HCT116 (cell line): ENCODE data around the gene STK38L. TPM values are rescaled to one million over a fixed set of nuclear protein-coding genes. Genes with fewer than 3 reads are reported as not detected.

Experiments
- ATAC-seq: fragments of 200-7000 bp; cut with Tn5 transposase; 2 replicates; pipeline ENCODE4 v1.9.1; 2020; ENCODE audit warnings: mild to moderate bottlenecking, moderate library complexity
- Bru-seq: library from RNA; stranded (reverse); fragments of 400-500 nt; gene quantifications from one replicate; lab custom pipeline; 2021; lab: Mats Ljungman, UMichigan
- BruChase-seq, 2 experiments: library from RNA; stranded (reverse); fragments of 400-500 nt; gene quantifications; one replicate each; lab custom pipeline; 2021; lab: Mats Ljungman, UMichigan
- BruUV-seq: library from RNA; stranded (reverse); fragments of 400-500 nt; replicated peaks from 2 replicates; lab custom pipeline; 2021; lab: Mats Ljungman, UMichigan
- CTCF ChIA-PET: fragments of 300-600 bp; sonication (Branson Sonifier 250); formaldehyde crosslinking; loops from one replicate; lab custom pipeline; 2021; ENCODE audit warnings: antibody characterized with exemption; lab: Charles Lee
- POLR2A ChIA-PET: fragments of 300-600, 350-600 bp; sonication (Branson Sonifier 250); formaldehyde crosslinking; loops from one replicate; lab custom pipeline; 2021; ENCODE audit warnings: antibody characterized with exemption; lab: Charles Lee
- RAD21 ChIA-PET, 2 experiments: fragments of 300-600 bp; sonication (Branson Sonifier 250); formaldehyde crosslinking; loops; one replicate each; lab custom pipeline; 2023; ENCODE audit warnings: low total read pairs in 2 of 2; ENCODE audit not compliant: uncharacterized antibody in 2 of 2, unreplicated experiment in 2 of 2, low non-redundant PET in 1 of 2; lab: Charles Lee
- DNase-seq: peaks from one replicate; pipeline ENCODE4 v3.0.0-alpha.2; 2010; ENCODE audit warnings: low read depth, low spot score
- H2AFZ ChIP-seq: fragments of 200-600 bp; shearing (Covaris generic), sonication (generic); 2 replicates; pipeline ENCODE4 v1.6.1; 2017; ENCODE audit warnings: low read depth, mixed run types, mixed read lengths, antibody characterized with exemption, low read length; ENCODE audit not compliant: poor library complexity, severe bottlenecking
- H3K27ac ChIP-seq: 2 replicates; pipeline ENCODE4 v1.5.1; 2012; ENCODE audit warnings: low read depth, low read length
- H3K27me3 ChIP-seq: fragments of 200-600 bp; sonication (generic); 2 replicates; pipeline ENCODE4 v1.6.1; 2016; ENCODE audit warnings: mixed run types, low read length, mixed read lengths; ENCODE audit not compliant: insufficient read depth
- H3K36me3 ChIP-seq, 2 experiments: fragments of 200-500 bp in 1 of 2; fragments of 200-600 bp in 1 of 2; sonication (Bioruptor generic) in 1 of 2; sonication (generic) in 1 of 2; 2 replicates each; pipeline versions ENCODE4 v1.5.1 to v1.6.1; 2014 to 2016; ENCODE audit warnings: low read length in 2 of 2, inconsistent platforms in 1 of 2, mixed read lengths in 1 of 2, mixed run types in 1 of 2; ENCODE audit not compliant: insufficient read depth in 2 of 2, control insufficient read depth in 1 of 2
- H3K4me1 ChIP-seq, 2 experiments: fragments of 200-600 bp in 1 of 2; sonication (generic) in 1 of 2; 2 replicates each; pipeline versions ENCODE4 v1.5.1 to v1.6.1; 2012 to 2017; ENCODE audit warnings: low read length in 2 of 2, inconsistent platforms in 1 of 2, mild to moderate bottlenecking in 1 of 2, mixed read lengths in 1 of 2, mixed run types in 1 of 2, moderate library complexity in 1 of 2; ENCODE audit not compliant: insufficient read depth in 2 of 2, control insufficient read depth in 1 of 2
- H3K4me2 ChIP-seq: fragments of 200-600 bp; sonication (generic); 2 replicates; pipeline ENCODE4 v1.6.1; 2017; ENCODE audit warnings: mixed run types, low read length, mixed read lengths
- H3K4me3 ChIP-seq, 2 experiments: fragments of 200-600 bp in 1 of 2; sonication (generic) in 1 of 2; replicated peaks in 1 of 2; 2 replicates each; pipeline ENCODE4 v1.5.1; 2011 to 2016; ENCODE audit warnings: low read length in 2 of 2, control low read depth in 1 of 2, low read depth in 1 of 2, mild to moderate bottlenecking in 1 of 2, mixed read lengths in 1 of 2, mixed run types in 1 of 2
- H3K79me2 ChIP-seq: fragments of 200-600 bp; sonication (generic); 2 replicates; pipeline ENCODE4 v1.6.1; 2017; ENCODE audit warnings: mild to moderate bottlenecking, mixed run types, low read length, moderate library complexity, mixed read lengths; ENCODE audit not compliant: insufficient read depth
- H3K9ac ChIP-seq: fragments of 200-600 bp; sonication (generic); 2 replicates; pipeline ENCODE4 v1.6.1; 2016; ENCODE audit warnings: low read length, mixed read lengths
- H3K9me2 ChIP-seq: fragments of 200-600 bp; sonication (generic), shearing (Covaris generic); 2 replicates; pipeline ENCODE4 v1.6.1; 2017; ENCODE audit warnings: mixed run types, mild to moderate bottlenecking, moderate library complexity; ENCODE audit not compliant: insufficient read depth
- H3K9me3 ChIP-seq, 2 experiments: fragments of 200-500 bp in 1 of 2; fragments of 200-600 bp in 1 of 2; sonication (Bioruptor generic) in 1 of 2; sonication (generic) in 1 of 2; 2 replicates each; pipeline ENCODE4 v1.6.1; 2014 to 2017; ENCODE audit warnings: low read length in 2 of 2, mixed read lengths in 2 of 2, inconsistent platforms in 1 of 2, low read depth in 1 of 2, mild to moderate bottlenecking in 1 of 2, mixed run types in 1 of 2, moderate library complexity in 1 of 2; ENCODE audit not compliant: control insufficient read depth in 1 of 2, insufficient read depth in 1 of 2
- H4K20me1 ChIP-seq: fragments of 200-600 bp; sonication (generic), shearing (Covaris generic); 2 replicates; pipeline ENCODE4 v1.6.1; 2017; ENCODE audit warnings: mixed run types, mild to moderate bottlenecking, moderate library complexity; ENCODE audit not compliant: insufficient read depth
- ATF3 ChIP-seq: IDR thresholded peaks from 2 replicates; pipeline ENCODE4 v1.6.1; 2012
- CBX3 ChIP-seq: IDR thresholded peaks from 2 replicates; pipeline ENCODE4 v1.6.1; 2012; ENCODE audit warnings: low read depth
- CEBPB ChIP-seq: IDR thresholded peaks from 2 replicates; pipeline ENCODE4 v1.6.1; 2012; ENCODE audit warnings: low read depth
- EGR1 ChIP-seq: IDR thresholded peaks from 2 replicates; pipeline ENCODE4 v1.6.1; 2012; ENCODE audit warnings: low read depth
- ELF1 ChIP-seq: IDR thresholded peaks from 2 replicates; pipeline ENCODE4 v1.6.1; 2012; ENCODE audit warnings: low read depth, borderline replicate concordance
- EZH2phosphoT487 ChIP-seq: fragments of 200-600 bp; IDR thresholded peaks from 2 replicates; pipeline ENCODE4 v1.6.1; 2018; ENCODE audit warnings: antibody characterized with exemption, borderline replicate concordance
- JUND ChIP-seq: IDR thresholded peaks from 2 replicates; pipeline ENCODE4 v1.6.1; 2012
- MAX ChIP-seq: IDR thresholded peaks from 2 replicates; pipeline ENCODE4 v1.6.1; 2012
- POLR2A ChIP-seq: IDR thresholded peaks from 2 replicates; pipeline ENCODE4 v1.7.0; 2011; ENCODE audit warnings: borderline replicate concordance; ENCODE audit not compliant: insufficient read depth, insufficient read length; ENCODE audit errors: extremely low read depth
- POLR2AphosphoS5 ChIP-seq: IDR thresholded peaks from 2 replicates; pipeline ENCODE4 v1.6.1; 2011; ENCODE audit warnings: mild to moderate bottlenecking, low read depth, low read length, moderate library complexity
- RAD21 ChIP-seq: IDR thresholded peaks from 2 replicates; pipeline ENCODE4 v1.6.1; 2012; ENCODE audit warnings: low read depth, mild to moderate bottlenecking
- REST ChIP-seq: IDR thresholded peaks from 2 replicates; pipeline ENCODE4 v1.6.1; 2012; ENCODE audit warnings: low read depth
- SIN3A ChIP-seq: IDR thresholded peaks from 2 replicates; pipeline ENCODE4 v1.6.1; 2012; ENCODE audit warnings: low read depth
- SP1 ChIP-seq: IDR thresholded peaks from 2 replicates; pipeline ENCODE4 v1.6.1; 2012; ENCODE audit warnings: low read depth
- SRF ChIP-seq: IDR thresholded peaks from 2 replicates; pipeline ENCODE4 v1.6.1; 2012; ENCODE audit warnings: low read depth
- TCF7L2 ChIP-seq: IDR thresholded peaks from 2 replicates; pipeline ENCODE4 v1.7.0; 2011; ENCODE audit warnings: borderline replicate concordance, inconsistent platforms; ENCODE audit not compliant: insufficient read depth, insufficient read length; ENCODE audit errors: extremely low read depth
- YY1 ChIP-seq: IDR thresholded peaks from 2 replicates; pipeline ENCODE4 v1.6.1; 2011; ENCODE audit warnings: low read length, low read depth, moderate library complexity, mild to moderate bottlenecking; ENCODE audit not compliant: insufficient replicate concordance; ENCODE audit errors: extremely low read depth
- ZFX ChIP-seq: fragments of 450-650 bp; IDR thresholded peaks from 2 replicates; pipeline ENCODE4 v1.6.1; 2017
- ZNF274 ChIP-seq: fragments of 200-500 bp; sonication (Bioruptor generic); IDR thresholded peaks from 2 replicates; pipeline ENCODE4 v1.6.1; 2014; ENCODE audit warnings: mild to moderate bottlenecking, low read depth, low read length, inconsistent platforms
- intact Hi-C: fragments of 100-400 bp; cut with micrococcal nuclease; formaldehyde crosslinking; loops from 2 replicates; pipeline ENCODE4 v1.10.0; 2022
- long read RNA-seq: library from polyadenylated mRNA; unstranded; transcript quantifications from one replicate; pipeline ENCODE4 v2.0.0, GENCODE V29; 2021; ENCODE audit not compliant: unreplicated experiment
- polyA plus RNA-seq: library from polyadenylated mRNA; unstranded; fragments of >200 nt; gene quantifications from 2 replicates; pipeline ENCODE4 v1.2.1, GENCODE V29; 2012; ENCODE audit warnings: missing spikeins
- total RNA-seq: library from RNA; stranded (reverse); gene quantifications from one replicate; pipeline ENCODE4 v1.2.1, GENCODE V29; 2021; ENCODE audit not compliant: unreplicated experiment
- TF ChIP-seq, protein P1 (sequence below): IDR thresholded peaks from 2 replicates; pipeline ENCODE4 v1.6.1; 2011; ENCODE audit warnings: mild to moderate bottlenecking, low read length, moderate library complexity; ENCODE audit not compliant: insufficient replicate concordance; ENCODE audit errors: extremely low read depth

The STK38L gene
- 23.9 TPM for total RNA-seq
- 5.6 and 7.9 TPM in 2 replicates for polyA plus RNA-seq
- percentile 74 among the genes with signal in this experiment for Bru-seq, nascent RNA
- percentile 74 among the genes with signal in this experiment for BruChase-seq, experiment 1, labeled RNA remaining after a 6-hour chase
- BruChase-seq, experiment 2, labeled RNA remaining after a 2-hour chase = percentile 68 among the genes with signal in this experiment
- long read RNA-seq, full-length matches to known transcripts = 32 of 57 reads
- long read RNA-seq, partial matches to known transcripts = 6 of 57 reads
- long read RNA-seq, other reads (novel, unspliced or antisense) = 19 of 57 reads

- DNase-seq (peak; percentile 96), ATAC-seq (peak; percentile 99)
- no peaks in the 10 kb centered on the region for H3K9me3 ChIP-seq
- no TSS peak for BruUV-seq
- peak within 1 kb of the TSS; percentile 95 for H2AFZ ChIP-seq
- H3K4me3 ChIP-seq = peak within 1 kb of the TSS; percentile 84 to 92
- peaks cover 34% of the 10 kb centered on the region for H3K79me2 ChIP-seq
- H3K4me2 ChIP-seq = peak within 1 kb of the TSS; percentile 89
- H3K9ac ChIP-seq = peak within 1 kb of the TSS; percentile 89
- ChIA-PET RAD21 (no interaction called here), CTCF (no interaction called here), POLR2A (no interaction called here)
- H3K9me2 ChIP-seq = no peaks in the 10 kb centered on the region
- intact Hi-C loops = loop anchor here (1.0 kb wide), 1 partner anchor 229 kb away; no protein-coding TSS in a partner anchor
- H3K36me3 ChIP-seq = no peaks in the 10 kb centered on the region
- H3K27ac ChIP-seq = peak within 1 kb of the TSS; percentile 46
- H4K20me1 ChIP-seq = no peaks in the 10 kb centered on the region
- H3K27me3 ChIP-seq = no peaks in the 10 kb centered on the region
- H3K4me1 ChIP-seq = peaks cover 5 to 11% of the 10 kb centered on the region in 2 experiments; a peak in 3 of 4 replicates
- TF ChIP-seq MAX (peak; percentile 65), YY1 (no peak), POLR2A (peak; percentile 88), ZNF274 (no peak), ELF1 (peak; percentile 48), EGR1 (0 out of 2 replicates have a peak, but pooled peaks have one; percentile 31), SIN3A (no peak; the same call in 1 of the 2 replicates), SRF (no peak), RAD21 (peak; percentile 52), EZH2phosphoT487 (no peak), TCF7L2 (no peak), CBX3 (peak; percentile 97), ATF3 (no peak), SP1 (peak; percentile 77), REST (no peak), CEBPB (peak; percentile 68), ZFX (peak; percentile 86), POLR2AphosphoS5 (peak; percentile 97), JUND (no peak)
- TF ChIP-seq, protein P1, sequence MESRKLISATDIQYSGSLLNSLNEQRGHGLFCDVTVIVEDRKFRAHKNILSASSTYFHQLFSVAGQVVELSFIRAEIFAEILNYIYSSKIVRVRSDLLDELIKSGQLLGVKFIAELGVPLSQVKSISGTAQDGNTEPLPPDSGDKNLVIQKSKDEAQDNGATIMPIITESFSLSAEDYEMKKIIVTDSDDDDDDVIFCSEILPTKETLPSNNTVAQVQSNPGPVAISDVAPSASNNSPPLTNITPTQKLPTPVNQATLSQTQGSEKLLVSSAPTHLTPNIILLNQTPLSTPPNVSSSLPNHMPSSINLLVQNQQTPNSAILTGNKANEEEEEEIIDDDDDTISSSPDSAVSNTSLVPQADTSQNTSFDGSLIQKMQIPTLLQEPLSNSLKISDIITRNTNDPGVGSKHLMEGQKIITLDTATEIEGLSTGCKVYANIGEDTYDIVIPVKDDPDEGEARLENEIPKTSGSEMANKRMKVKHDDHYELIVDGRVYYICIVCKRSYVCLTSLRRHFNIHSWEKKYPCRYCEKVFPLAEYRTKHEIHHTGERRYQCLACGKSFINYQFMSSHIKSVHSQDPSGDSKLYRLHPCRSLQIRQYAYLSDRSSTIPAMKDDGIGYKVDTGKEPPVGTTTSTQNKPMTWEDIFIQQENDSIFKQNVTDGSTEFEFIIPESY = peak; percentile 93
These were observed at the start of gene STK38L for GRCh38 chr12:27243804-27244688. Gene STK38L (plus strand): TSS chr12:27244286. CDS start chr12:27297721, 53,435 bp downstream.
